HepG2 (cell line): ENCODE data around the gene GNPAT. TPM values are rescaled to one million over a fixed set of nuclear protein-coding genes. Genes with fewer than 3 reads are reported as not detected.

Experiments used
- ADNP ChIP-seq: sonication (generic); formaldehyde crosslinking; IDR thresholded peaks from 2 replicates; pipeline ENCODE4 v1.4.0; 2020; ENCODE audit warnings: missing genetic modification reagents
- ARID5B ChIP-seq: IDR thresholded peaks from 2 replicates; pipeline ENCODE4 v1.4.0; 2020; ENCODE audit warnings: mild to moderate bottlenecking, missing genetic modification reagents
- ARNT2 ChIP-seq: sonication (generic); formaldehyde crosslinking; IDR thresholded peaks from 2 replicates; pipeline ENCODE4 v1.8.0; 2022; ENCODE audit warnings: mild to moderate bottlenecking, low read depth, missing genetic modification reagents, moderate library complexity
- ASH2L ChIP-seq: fragments of 300-600, 200-600 bp; sonication (generic); IDR thresholded peaks from 2 replicates; pipeline ENCODE4 v1.7.0; 2017; ENCODE audit warnings: low read depth, mild to moderate bottlenecking, moderate library complexity, mixed read lengths, low read length; ENCODE audit not compliant: insufficient read length
- CHD4 ChIP-seq: fragments of 200-600 bp; sonication (generic); IDR thresholded peaks from 2 replicates; pipeline ENCODE4 v1.7.0; 2017; ENCODE audit warnings: mild to moderate bottlenecking, low read length, borderline replicate concordance
- EP300 ChIP-seq, 3 experiments: sonication (generic) in 1 of 3; formaldehyde crosslinking in 1 of 3; IDR thresholded peaks; 2 replicates each; pipeline versions ENCODE4 v1.5.1 to v1.6.1; 2011 to 2020; ENCODE audit warnings: low read depth in 2 of 3, low read length in 2 of 3, borderline replicate concordance in 1 of 3, improper control_type of control experiment in 1 of 3, mild to moderate bottlenecking in 1 of 3, missing genetic modification reagents in 1 of 3, moderate library complexity in 1 of 3
- FOXA1 ChIP-seq, 2 experiments: fragments of 450-650 bp in 1 of 2; sonication (generic) in 1 of 2; formaldehyde crosslinking in 1 of 2; IDR thresholded peaks; 2 replicates each; pipeline versions ENCODE4 v1.4.0 to v1.6.1; 2016 to 2020; ENCODE audit warnings: missing genetic modification reagents in 1 of 2
- FOXK1 ChIP-seq: sonication (generic); formaldehyde crosslinking; IDR thresholded peaks from 2 replicates; pipeline ENCODE4 v1.4.0; 2020; ENCODE audit warnings: low read depth, missing genetic modification reagents, borderline replicate concordance
- KDM5A ChIP-seq: fragments of 200-600 bp; sonication (generic); IDR thresholded peaks from 2 replicates; pipeline ENCODE4 v1.7.0; 2018; ENCODE audit warnings: antibody characterized with exemption, mild to moderate bottlenecking, low read length, borderline replicate concordance
- RFX5 ChIP-seq: IDR thresholded peaks from 2 replicates; pipeline ENCODE4 v1.6.1; 2011; ENCODE audit warnings: low read depth, low read length, improper control_type of control experiment
- SALL1 ChIP-seq: sonication (generic); formaldehyde crosslinking; IDR thresholded peaks from 2 replicates; pipeline ENCODE4 v1.8.0; 2022; ENCODE audit warnings: mild to moderate bottlenecking, missing genetic modification reagents
- SOX13 ChIP-seq, 3 experiments: fragments of 450-650 bp in 1 of 3; sonication (generic) in 1 of 3; formaldehyde crosslinking in 1 of 3; IDR thresholded peaks in 2 of 3; conservative IDR thresholded peaks in 1 of 3; 2 replicates each; pipeline versions ENCODE4 v1.5.0 to v1.6.1; 2016 to 2020; ENCODE audit warnings: antibody characterized with exemption in 1 of 3, mild to moderate bottlenecking in 1 of 3, missing compliant biosample characterization in 1 of 3, missing genetic modification reagents in 1 of 3, moderate library complexity in 1 of 3
- ZNF414 ChIP-seq: sonication (generic); formaldehyde crosslinking; IDR thresholded peaks from 2 replicates; pipeline ENCODE4 v1.5.0; 2020; ENCODE audit warnings: missing genetic modification reagents
- ZNF792 ChIP-seq: IDR thresholded peaks from 2 replicates; pipeline ENCODE4 v1.6.1; 2016
- polyA plus RNA-seq, 8 experiments: library from polyadenylated mRNA; depleted of rRNA in 3 of 8; stranded (reverse) in 7 of 8; unstranded in 1 of 8; fragments of >200 nt; fragmentation: Illumina TruSeq in 4 of 8; extraction: Trizol in 4 of 8; gene quantifications; 2 replicates each; pipeline versions ENCODE4 v1.2.1 to v1.2.3, GENCODE V29; 2011 to 2016; ENCODE audit warnings: low read depth in 4 of 8, missing spikeins in 1 of 8, mixed read lengths in 1 of 8; ENCODE audit not compliant: insufficient read depth in 1 of 8
- total RNA-seq, 5 experiments: library from RNA; depleted of rRNA; stranded (reverse); fragments of >200 nt; fragmentation: Illumina TruSeq; extraction: Trizol; gene quantifications; 2 replicates each; pipeline ENCODE4 v1.2.3, GENCODE V29; 2016; ENCODE audit warnings: low read depth in 1 of 5
- TF ChIP-seq, protein P1 (sequence below): IDR thresholded peaks from 2 replicates; pipeline ENCODE4 v1.6.1; 2016; ENCODE audit warnings: missing genetic modification reagents, missing compliant biosample characterization
- TF ChIP-seq, protein P2 (sequence below): sonication (generic); formaldehyde crosslinking; IDR thresholded peaks from 2 replicates; pipeline ENCODE4 v1.4.0; 2020; ENCODE audit warnings: mild to moderate bottlenecking, low read depth, missing genetic modification reagents
- TF ChIP-seq, protein P3 (sequence below): IDR thresholded peaks from 2 replicates; pipeline ENCODE4 v1.6.1; 2016; ENCODE audit warnings: mild to moderate bottlenecking

The GNPAT gene
- total and polyA plus RNA-seq, 2 of the 13 experiments (the other 11 are each of a cell fraction or from before 2014, with no cell fraction given) = 58.3 to 114 TPM

DNA sequence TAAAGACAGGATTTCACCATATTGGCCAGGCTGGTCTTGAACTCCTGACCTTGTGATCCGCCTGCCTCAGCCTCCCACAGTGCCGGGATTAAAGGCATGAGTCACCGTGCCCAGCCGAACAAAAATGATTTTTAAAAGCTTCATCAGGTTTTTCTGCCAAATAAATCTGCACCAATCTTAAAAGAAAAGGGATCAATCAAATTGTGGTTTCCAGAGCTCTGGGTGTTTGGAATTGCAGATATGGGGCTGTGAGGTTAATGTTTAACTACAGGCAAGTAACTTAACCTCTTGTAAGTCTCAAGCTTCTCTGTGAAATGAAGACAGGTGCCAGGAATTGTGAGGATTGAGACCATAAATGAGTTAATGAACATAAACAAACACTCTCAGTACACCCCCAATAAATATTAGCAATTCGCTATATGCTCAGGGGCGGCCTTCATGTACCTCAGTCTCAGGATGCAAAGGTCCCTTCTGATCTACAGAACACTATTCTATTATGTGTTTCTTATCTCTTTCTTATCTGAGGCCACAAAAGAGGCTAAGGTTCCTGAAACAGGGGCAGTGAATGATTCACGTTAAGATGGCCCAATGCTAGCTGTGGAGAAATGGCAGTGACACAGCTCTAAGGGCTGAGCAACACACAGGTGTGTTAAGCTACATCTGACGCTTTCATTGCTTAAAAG, 7.1 kb upstream of the GNPAT start (continued):
- TF ChIP-seq FOXK1 (CRISPR knock-in tag) = peak; percentile 38; the same call in 1 of the 2 replicates
- TF ChIP-seq ARID5B (CRISPR knock-in tag) = peak; percentile 85
- 0 out of 2 replicates have a peak, but pooled peaks have one; percentile 37 for TF ChIP-seq ARNT2
- TF ChIP-seq ZNF414 (CRISPR knock-in tag) = 0 out of 2 replicates have a peak, but pooled peaks have one; percentile 26
- peak; percentile 66 for TF ChIP-seq SOX13 (IDR thresholded peaks at IDR 0.05)
- peak in 1 of 2 experiments; percentile 89; a peak in 2 of 4 replicates for TF ChIP-seq SOX13 (CRISPR knock-in tag; conservative IDR thresholded peaks at IDR 0.05 in 1 of 2, IDR thresholded peaks at IDR 0.05 in 1 of 2)
- TF ChIP-seq ADNP = peak; percentile 88; the same call in 1 of the 2 replicates
- TF ChIP-seq FOXA1 (IDR thresholded peaks at IDR 0.05) = no peak
- TF ChIP-seq FOXA1 (CRISPR knock-in tag; IDR thresholded peaks at IDR 0.05) = peak; percentile 65
- TF ChIP-seq SALL1 = peak; percentile 83
- peak; percentile 57 for TF ChIP-seq ASH2L
- TF ChIP-seq, protein P1, sequence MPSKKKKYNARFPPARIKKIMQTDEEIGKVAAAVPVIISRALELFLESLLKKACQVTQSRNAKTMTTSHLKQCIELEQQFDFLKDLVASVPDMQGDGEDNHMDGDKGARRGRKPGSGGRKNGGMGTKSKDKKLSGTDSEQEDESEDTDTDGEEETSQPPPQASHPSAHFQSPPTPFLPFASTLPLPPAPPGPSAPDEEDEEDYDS (CRISPR knock-in tag) = peak; percentile 49
- peak; percentile 43; the same call in 1 of the 2 replicates for TF ChIP-seq KDM5A
- TF ChIP-seq, protein P2, sequence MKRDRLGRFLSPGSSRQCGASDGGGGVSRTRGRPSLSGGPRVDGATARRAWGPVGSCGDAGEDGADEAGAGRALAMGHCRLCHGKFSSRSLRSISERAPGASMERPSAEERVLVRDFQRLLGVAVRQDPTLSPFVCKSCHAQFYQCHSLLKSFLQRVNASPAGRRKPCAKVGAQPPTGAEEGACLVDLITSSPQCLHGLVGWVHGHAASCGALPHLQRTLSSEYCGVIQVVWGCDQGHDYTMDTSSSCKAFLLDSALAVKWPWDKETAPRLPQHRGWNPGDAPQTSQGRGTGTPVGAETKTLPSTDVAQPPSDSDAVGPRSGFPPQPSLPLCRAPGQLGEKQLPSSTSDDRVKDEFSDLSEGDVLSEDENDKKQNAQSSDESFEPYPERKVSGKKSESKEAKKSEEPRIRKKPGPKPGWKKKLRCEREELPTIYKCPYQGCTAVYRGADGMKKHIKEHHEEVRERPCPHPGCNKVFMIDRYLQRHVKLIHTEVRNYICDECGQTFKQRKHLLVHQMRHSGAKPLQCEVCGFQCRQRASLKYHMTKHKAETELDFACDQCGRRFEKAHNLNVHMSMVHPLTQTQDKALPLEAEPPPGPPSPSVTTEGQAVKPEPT = no peak
- TF ChIP-seq EP300 (IDR thresholded peaks at IDR 0.05; ENCODE audit: low read depth in 2 of 2, low read length in 2 of 2) = peak; percentile 55 to 94; a peak in 3 of 4 replicates
- TF ChIP-seq EP300 (CRISPR knock-in tag; IDR thresholded peaks at IDR 0.05; ENCODE audit: borderline replicate concordance) = peak; percentile 94
- TF ChIP-seq RFX5 = no peak
- TF ChIP-seq, protein P3, sequence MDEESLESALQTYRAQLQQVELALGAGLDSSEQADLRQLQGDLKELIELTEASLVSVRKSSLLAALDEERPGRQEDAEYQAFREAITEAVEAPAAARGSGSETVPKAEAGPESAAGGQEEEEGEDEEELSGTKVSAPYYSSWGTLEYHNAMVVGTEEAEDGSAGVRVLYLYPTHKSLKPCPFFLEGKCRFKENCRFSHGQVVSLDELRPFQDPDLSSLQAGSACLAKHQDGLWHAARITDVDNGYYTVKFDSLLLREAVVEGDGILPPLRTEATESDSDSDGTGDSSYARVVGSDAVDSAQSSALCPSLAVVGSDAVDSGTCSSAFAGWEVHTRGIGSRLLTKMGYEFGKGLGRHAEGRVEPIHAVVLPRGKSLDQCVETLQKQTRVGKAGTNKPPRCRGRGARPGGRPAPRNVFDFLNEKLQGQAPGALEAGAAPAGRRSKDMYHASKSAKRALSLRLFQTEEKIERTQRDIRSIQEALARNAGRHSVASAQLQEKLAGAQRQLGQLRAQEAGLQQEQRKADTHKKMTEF (CRISPR knock-in tag) = peak; percentile 79
- peak; percentile 96; the same call in 1 of the 2 replicates for TF ChIP-seq CHD4
- peak; percentile 58; the same call in 1 of the 2 replicates for TF ChIP-seq ZNF792 (CRISPR knock-in tag)
